ENCODE results near the gene TAF10.
A peak's percentile ranks its signal among the peaks of the same experiment; 100 is the strongest.

TAF10 gene

GRCh38 chr11:6655790-6656583 lies 44.0 kb upstream of the TAF10 start, which contains the start of gene DCHS1:
Gene DCHS1 (minus strand): TSS chr11:6655809. CDS start chr11:6641613, 14,196 bp downstream.
- DNase-seq (ENCODE audit: insufficient read length, low spot score): peak; percentile 22
- no peak for TF ChIP-seq CTCF (IDR thresholded peaks at IDR 0.05; ENCODE audit: insufficient read depth, missing control alignments)
- FAIRE-seq: no peak

GRCh38 chr11:6655020-6655789 lies 43.2 kb upstream of the TAF10 start:
- no peak for DNase-seq (ENCODE audit: insufficient read length, low spot score)

GRCh38 chr11:6654281-6655019 lies 42.4 kb upstream of the TAF10 start:
- no peak for FAIRE-seq

More at GRCh38 chr11:6655020-6655789, 43.2 kb upstream of the TAF10 start:
- no peak for TF ChIP-seq CTCF (IDR thresholded peaks at IDR 0.05; ENCODE audit: insufficient read depth, missing control alignments)
- no peak for FAIRE-seq

GRCh38 chr11:6653656-6654055 lies 41.6 kb upstream of the TAF10 start:
- TF ChIP-seq CTCF (IDR thresholded peaks at IDR 0.05; ENCODE audit: insufficient read depth, missing control alignments): no peak
- FAIRE-seq: no peak
- no peak for DNase-seq (ENCODE audit: insufficient read length, low spot score)

More at GRCh38 chr11:6654281-6655019, 42.4 kb upstream of the TAF10 start:
- no peak for TF ChIP-seq CTCF (IDR thresholded peaks at IDR 0.05; ENCODE audit: insufficient read depth, missing control alignments)
- no peak for DNase-seq (ENCODE audit: insufficient read length, low spot score)

GRCh38 chr11:6653097-6653496 lies 41.1 kb upstream of the TAF10 start:
- DNase-seq (ENCODE audit: insufficient read length, low spot score): no peak
- no peak for FAIRE-seq
- no peak for TF ChIP-seq CTCF (IDR thresholded peaks at IDR 0.05; ENCODE audit: insufficient read depth, missing control alignments)

GRCh38 chr11:6652182-6652581 lies 40.2 kb upstream of the TAF10 start:
- FAIRE-seq: no peak
- DNase-seq (ENCODE audit: insufficient read length, low spot score): no peak
- TF ChIP-seq CTCF (IDR thresholded peaks at IDR 0.05; ENCODE audit: insufficient read depth, missing control alignments): no peak

Data from D721Med (cell line).